Chondrocyte (in vitro differentiated cells): Measurements from ENCODE around the gene AGRN. TPM values are rescaled to one million over a fixed set of nuclear protein-coding genes. Genes with fewer than 3 reads are reported as not detected.

Source experiments
- DNase-seq: peaks from one replicate; pipeline ENCODE4 v3.0.0; 2021; ENCODE audit warnings: mixed read lengths, low spot score
- H3K27ac Mint-ChIP-seq: one replicate; pipeline ENCODE4 v1.8.0; 2021; ENCODE audit warnings: mild to moderate bottlenecking, moderate library complexity, mixed read lengths; ENCODE audit not compliant: unreplicated experiment
- H3K27me3 Mint-ChIP-seq: 2 replicates; pipeline ENCODE4 v1.8.0; 2021; ENCODE audit warnings: low read depth, mixed read lengths
- H3K36me3 Mint-ChIP-seq: 2 replicates; pipeline ENCODE4 v1.8.0; 2021; ENCODE audit warnings: low read depth, mixed read lengths
- H3K4me1 Mint-ChIP-seq: 2 replicates; pipeline ENCODE4 v1.8.0; 2021; ENCODE audit warnings: low read depth, mild to moderate bottlenecking, mixed read lengths
- H3K4me3 Mint-ChIP-seq: one replicate; pipeline ENCODE4 v1.8.0; 2021; ENCODE audit warnings: mild to moderate bottlenecking, moderate library complexity, mixed read lengths; ENCODE audit not compliant: unreplicated experiment
- H3K9me3 Mint-ChIP-seq: 2 replicates; pipeline ENCODE4 v1.8.0; 2021; ENCODE audit warnings: low read depth, mixed read lengths
- total RNA-seq: library from RNA; stranded (reverse); gene quantifications from 3 replicates; pipeline ENCODE4 v1.2.1, GENCODE V29; 2021
- TF ChIP-seq, protein P1 (sequence below): fragments of 200-600 bp; sonication (generic); IDR thresholded peaks from 2 replicates; pipeline ENCODE4 v1.5.0; 2021; ENCODE audit warnings: antibody characterized with exemption, mild to moderate bottlenecking, moderate library complexity

Gene AGRN
- total RNA-seq, 1 donor from 2014 or later, result 221 TPM

DNA sequence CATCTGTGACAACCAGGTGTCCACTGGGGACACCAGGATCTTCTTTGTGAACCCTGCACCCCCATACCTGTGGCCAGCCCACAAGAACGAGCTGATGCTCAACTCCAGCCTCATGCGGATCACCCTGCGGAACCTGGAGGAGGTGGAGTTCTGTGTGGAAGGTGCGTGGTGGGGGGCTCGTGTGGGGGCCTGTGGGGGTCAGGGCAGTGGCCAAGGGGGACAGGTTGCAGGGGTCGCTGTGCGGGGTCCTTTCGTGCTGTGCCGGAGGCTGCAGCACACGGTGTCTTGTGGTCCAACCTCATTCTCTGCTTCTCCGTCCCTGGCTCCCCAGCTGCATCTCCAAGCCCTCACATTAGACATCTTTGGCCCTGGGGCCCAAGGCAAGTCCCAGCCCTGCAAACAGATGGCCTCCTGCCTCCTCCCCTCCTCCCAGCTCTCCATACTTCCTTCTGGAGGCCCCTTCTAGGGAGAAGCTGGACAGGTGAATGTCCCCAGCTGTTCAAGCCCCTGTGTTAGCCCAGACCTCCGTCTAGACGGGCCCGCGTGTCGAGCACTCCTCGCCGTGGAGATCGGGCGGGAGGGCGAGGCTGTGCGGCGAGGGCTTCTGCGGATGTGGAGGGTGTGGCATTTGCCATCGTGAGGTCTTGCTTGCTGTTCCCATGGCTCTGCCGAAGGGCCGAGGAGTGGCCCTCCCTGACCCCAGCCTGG is 2.5 kb downstream of the AGRN start:
- TF ChIP-seq, protein P1, sequence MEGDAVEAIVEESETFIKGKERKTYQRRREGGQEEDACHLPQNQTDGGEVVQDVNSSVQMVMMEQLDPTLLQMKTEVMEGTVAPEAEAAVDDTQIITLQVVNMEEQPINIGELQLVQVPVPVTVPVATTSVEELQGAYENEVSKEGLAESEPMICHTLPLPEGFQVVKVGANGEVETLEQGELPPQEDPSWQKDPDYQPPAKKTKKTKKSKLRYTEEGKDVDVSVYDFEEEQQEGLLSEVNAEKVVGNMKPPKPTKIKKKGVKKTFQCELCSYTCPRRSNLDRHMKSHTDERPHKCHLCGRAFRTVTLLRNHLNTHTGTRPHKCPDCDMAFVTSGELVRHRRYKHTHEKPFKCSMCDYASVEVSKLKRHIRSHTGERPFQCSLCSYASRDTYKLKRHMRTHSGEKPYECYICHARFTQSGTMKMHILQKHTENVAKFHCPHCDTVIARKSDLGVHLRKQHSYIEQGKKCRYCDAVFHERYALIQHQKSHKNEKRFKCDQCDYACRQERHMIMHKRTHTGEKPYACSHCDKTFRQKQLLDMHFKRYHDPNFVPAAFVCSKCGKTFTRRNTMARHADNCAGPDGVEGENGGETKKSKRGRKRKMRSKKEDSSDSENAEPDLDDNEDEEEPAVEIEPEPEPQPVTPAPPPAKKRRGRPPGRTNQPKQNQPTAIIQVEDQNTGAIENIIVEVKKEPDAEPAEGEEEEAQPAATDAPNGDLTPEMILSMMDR, result no peak
- H3K36me3 Mint-ChIP-seq, result peaks cover 2% of the 10 kb centered on the region
- H3K27ac Mint-ChIP-seq, result no peak overlapping the region
- peaks cover 32% of the 10 kb centered on the region for H3K4me1 Mint-ChIP-seq
- H3K4me3 Mint-ChIP-seq, result peak overlapping the region; percentile 76
- no peaks in the 10 kb centered on the region for H3K27me3 Mint-ChIP-seq
- no peak for DNase-seq
- no peaks in the 10 kb centered on the region for H3K9me3 Mint-ChIP-seq

DNA sequence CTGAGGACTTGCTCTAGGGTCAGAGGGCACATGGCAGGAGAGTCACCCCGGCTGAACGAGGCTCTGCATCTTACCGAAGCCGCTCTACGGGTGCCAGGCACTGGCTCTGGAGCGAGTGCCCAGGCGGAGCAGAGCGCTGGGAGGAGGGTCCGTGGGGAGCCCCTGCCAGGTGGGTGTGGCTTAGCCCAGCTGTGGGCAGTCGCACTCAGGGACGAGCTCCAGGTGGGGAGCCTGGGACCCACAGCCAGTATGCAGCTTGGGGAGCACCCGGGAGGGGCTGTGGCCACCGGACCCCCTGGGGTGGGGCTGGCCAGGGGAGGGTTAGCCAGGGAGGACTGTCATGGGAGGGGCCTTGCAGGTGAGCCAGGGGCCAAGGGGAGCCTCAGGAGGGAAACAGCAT is 3.8 kb downstream of the AGRN start:
- peaks cover 2% of the 10 kb centered on the region for H3K36me3 Mint-ChIP-seq
- H3K27me3 Mint-ChIP-seq, result no peaks in the 10 kb centered on the region
- TF ChIP-seq, protein P1, result no peak
- peaks cover 32% of the 10 kb centered on the region for H3K4me1 Mint-ChIP-seq
- H3K4me3 Mint-ChIP-seq, result no peak overlapping the region
- no peak overlapping the region for H3K27ac Mint-ChIP-seq
- DNase-seq, result no peak
- no peaks in the 10 kb centered on the region for H3K9me3 Mint-ChIP-seq

DNA sequence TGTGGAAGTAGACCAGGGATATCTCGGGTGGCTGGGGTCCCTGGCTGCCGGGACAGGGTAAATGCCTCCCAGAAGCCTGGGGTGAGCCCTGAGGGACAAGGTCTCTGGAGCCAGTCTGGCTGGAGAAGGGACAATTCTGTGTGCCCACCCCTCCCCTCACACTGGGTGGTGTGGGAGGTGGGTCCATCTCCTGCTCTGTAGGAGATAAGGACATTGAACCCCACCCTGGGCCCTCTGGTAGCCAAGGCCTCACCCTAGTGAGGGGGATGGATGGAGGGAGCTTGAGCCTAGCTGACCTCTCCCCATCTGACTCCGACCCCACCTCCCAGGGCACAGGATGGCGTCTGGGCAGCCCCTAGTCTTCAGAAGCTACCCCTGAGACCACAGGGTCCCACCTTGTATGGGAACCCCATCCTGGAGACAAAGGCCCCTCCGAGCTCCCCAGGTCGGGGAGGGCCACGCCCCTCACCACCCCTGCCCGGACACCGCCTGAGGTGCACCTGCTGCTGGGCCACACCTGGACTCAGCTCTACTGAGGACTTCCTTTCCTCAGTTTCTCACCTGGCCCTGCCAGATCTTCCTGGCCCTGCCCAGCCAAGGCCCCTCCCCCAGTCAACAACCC is 4.3 kb downstream of the AGRN start:
- Mint-ChIP-seq H3K27me3 (no peaks in the 10 kb centered on the region), H3K36me3 (peaks cover 2% of the 10 kb centered on the region), H3K9me3 (no peaks in the 10 kb centered on the region), H3K27ac (no peak overlapping the region), H3K4me1 (peaks cover 32% of the 10 kb centered on the region), H3K4me3 (peak overlapping the region; percentile 6)
- TF ChIP-seq, protein P1, result no peak
- DNase-seq, result no peak

DNA sequence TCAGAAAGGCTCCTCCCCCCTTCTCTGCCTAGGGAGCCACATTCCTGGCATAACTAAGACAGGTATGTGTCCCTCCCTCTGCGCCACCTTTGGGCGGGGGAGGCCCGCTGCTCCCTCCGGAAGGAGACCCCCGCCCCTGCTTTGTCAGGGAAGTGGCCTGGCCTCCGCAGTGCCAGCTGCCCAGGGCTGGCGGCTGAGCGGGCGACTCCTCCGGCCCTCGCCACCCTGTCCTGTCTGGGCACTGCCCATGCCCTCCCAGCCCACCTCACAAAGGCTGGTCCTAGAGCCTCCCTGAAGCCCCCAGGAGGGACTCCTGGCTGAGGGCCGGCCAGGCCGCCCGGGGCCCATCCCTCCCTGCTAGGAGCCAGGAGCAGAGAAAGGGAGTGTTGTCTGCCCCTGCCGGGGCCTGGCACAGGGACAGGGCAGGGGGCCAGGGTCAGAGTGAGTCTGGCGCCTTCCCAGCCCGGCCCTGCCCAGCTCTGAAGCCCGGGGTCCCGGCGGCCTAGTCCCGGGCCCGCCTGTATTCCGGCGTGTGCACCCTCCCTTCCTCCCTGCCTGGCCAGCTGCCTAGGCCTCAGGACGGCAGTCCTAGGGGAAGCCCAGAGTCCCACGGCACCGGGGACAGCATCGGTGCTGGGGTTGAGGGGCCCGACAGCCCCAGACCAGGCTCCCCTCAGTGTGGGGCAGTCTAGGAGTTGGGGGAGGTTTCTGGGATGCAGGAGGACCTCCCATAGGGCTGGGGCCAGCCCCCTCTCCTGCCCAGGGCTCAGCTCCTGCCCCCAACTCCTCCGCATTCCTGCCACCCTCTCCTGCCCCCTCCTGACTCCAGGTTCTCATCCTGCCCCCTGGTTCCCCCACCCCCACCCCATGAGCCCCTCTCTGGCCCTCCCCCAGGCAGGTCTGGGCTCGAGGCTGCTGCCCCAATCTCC is 5.1 kb downstream of the AGRN start:
- H3K4me3 Mint-ChIP-seq, result peak overlapping the region; percentile 6
- peaks cover 2% of the 10 kb centered on the region for H3K36me3 Mint-ChIP-seq
- H3K27ac Mint-ChIP-seq, result no peak overlapping the region
- H3K4me1 Mint-ChIP-seq, result peaks cover 32% of the 10 kb centered on the region
- DNase-seq, result no peak
- TF ChIP-seq, protein P1, result no peak
- H3K9me3 Mint-ChIP-seq, result no peaks in the 10 kb centered on the region
- no peaks in the 10 kb centered on the region for H3K27me3 Mint-ChIP-seq

DNA sequence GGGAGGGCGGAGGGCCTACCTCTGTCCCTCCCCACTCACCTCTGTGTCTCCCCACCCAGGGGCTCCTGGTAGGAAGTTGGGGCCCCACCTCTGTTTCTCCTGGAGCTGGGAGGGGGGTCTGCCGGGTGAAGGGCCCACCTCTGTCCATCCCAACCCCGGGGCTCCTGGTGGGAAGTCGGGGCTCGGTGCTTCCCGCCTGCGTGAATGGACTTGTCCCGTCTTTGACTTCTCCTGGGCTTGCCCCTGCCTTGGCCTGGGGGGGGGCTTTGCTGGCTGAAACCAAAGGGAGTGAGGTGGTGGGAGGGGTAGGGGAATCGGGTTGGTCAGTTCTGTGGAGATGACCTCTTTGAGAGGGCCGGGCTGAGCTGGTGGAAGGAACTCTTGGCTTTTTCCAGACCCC is 5.8 kb downstream of the AGRN start:
- Mint-ChIP-seq H3K36me3 (peaks cover 2% of the 10 kb centered on the region), H3K27ac (no peak overlapping the region), H3K4me1 (peaks cover 32% of the 10 kb centered on the region), H3K4me3 (no peak overlapping the region), H3K27me3 (no peaks in the 10 kb centered on the region), H3K9me3 (no peaks in the 10 kb centered on the region)
- no peak for DNase-seq
- TF ChIP-seq, protein P1, result no peak
